HG03521 (cell line): ENCODE results near the gene STAT4.

Experiments
- ATAC-seq: cut with Tn5 transposase; IDR thresholded peaks from one replicate; pipeline ENCODE4 v1.9.1; 2021; ENCODE audit warnings: mild to moderate bottlenecking, moderate library complexity; ENCODE audit not compliant: unreplicated experiment

Gene STAT4

DNA sequence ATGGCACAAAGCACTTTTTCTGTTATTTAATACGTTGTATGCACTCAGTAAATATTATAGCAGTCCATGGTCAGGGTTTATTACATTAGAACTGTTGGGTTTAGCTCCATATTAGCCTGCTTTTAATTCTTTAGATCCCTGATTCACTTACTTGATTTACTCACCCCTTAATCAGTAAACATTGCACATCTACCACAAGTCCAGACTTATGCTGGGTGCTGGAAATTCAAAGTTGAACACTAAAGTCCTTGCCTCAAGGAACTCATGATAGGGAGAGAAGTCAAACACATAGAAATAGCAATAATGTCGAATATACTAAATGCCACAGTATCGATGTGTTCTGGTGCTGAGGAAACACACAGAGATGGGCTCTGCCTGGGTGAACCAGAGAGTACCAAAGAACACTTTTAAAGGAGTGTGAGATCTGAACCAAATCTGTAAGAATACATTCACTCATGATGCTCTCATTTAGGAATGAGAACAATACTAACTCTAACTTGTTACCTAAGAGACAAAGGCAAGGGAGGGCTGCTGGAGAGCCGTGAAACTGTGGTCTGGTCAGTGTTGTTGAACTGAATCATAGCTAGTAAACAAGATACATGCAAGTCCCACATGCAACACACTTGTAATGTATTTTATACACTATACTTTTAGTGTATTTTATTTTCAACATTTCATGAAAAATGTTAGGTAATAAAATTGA is 4.9 kb downstream of the STAT4 start:
- ATAC-seq = no peak

DNA sequence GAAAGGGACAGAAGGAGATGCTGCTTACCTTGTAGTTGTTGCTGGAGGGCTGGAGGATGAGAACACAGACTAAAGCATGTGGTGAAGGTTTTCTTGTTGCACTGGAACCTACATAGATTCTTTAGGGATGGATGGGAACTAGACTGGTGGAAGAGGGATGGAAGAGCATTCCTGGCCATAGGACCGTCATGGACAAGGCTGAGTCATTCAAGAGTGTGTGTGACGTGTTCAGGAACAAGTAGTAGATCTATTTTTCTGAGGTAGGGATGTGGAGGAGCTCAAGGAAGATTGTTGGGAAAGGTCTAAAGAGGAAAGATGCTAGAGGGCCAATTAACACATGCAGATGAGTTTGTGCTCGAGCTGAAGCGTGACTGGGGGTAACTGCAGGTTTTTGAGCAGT is 6.6 kb downstream of the STAT4 start:
- no peak for ATAC-seq

DNA sequence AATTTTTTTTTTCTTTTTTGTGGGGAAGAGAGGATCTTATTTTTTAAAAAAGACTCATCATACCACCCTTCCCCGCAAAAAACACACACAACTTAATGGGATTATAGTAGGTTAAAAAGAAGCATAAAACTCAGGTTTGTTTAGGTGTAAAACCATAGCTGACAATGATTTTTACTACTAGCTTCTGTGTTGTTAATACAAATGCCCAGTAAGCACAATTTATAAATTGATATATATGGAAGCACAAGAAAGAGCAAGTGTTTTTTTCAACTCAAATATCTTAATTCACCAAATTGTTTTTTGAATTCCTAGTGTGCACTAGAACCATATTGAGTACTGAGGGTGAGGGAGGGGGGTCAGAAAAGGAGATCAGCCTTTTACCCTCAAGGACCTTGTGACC is 7.0 kb downstream of the STAT4 start:
- no peak for ATAC-seq

GRCh38 chr2:191128911-191129304 is 21.9 kb downstream of the STAT4 start:
- no peak for ATAC-seq

- ATAC-seq = peak; percentile 92
These were observed 22.5 kb downstream of the STAT4 start for GRCh38 chr2:191128172-191128910.

- no peak for ATAC-seq
These were observed 23.6 kb downstream of the STAT4 start for GRCh38 chr2:191127235-191127634.

DNA sequence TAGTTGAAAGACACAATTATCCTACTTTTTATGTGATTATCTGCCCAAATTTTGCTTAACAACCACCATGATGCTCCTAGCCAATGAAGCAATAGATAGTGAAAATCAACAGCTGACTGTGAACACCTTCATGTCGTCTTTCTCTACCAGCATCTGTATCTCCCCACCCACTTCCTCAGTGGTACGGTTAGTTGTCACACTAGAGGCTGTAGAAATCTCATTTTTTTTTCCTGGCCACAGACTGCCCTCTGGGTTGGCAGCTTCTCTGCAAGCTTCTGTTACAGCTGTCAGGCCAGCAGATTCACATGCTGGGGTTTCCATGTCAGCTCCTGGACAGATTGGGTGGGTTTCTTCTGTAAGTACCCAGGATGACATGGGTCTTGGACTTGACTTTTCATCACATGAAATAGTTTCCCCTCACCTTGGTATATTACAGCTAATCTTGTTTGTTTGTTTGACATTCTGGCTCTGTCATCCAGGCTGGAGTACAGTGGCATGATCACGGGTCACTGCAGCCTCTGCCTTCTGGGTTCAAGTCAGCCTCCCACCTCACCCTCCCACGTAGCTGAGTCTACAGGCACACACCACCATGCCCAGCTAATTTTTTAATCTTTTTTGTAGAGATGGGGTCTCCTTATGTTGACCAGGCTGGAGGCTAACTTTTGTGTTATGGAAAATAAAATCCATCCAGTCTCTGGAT is 24.3 kb downstream of the STAT4 start:
- peak; percentile 33 for ATAC-seq

- ATAC-seq = no peak
These were observed 25.1 kb downstream of the STAT4 start for GRCh38 chr2:191125646-191126045.

DNA sequence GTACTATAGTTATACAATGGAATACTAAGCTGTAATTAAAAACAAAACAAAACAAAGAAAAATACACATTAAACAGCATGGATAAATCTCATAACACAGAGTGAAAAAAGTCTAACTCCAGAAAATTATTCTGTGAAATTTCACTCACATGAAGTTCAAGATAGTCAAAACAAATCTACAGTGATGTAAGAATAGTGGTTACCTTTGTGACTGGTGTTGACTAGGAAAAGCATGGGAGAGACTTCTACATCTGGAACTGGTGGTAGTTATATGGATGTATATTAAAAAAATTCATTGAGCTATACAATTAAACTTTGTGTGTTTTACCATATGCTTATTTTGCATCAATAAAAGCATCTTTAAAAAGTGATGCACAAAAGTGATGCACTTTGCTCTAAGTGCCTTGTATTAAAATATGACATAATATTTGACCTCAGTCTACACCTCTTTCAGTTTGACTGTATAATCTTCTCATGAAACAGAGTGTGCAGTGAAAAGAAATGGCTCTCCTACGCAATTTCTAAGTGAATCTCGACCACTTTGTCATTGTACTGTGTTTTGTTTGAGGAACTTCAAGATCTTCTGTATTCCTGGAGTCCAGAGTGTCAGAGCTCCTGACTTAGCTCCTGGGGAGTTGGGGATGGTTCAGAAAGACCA is 28.0 kb downstream of the STAT4 start:
- ATAC-seq = peak; percentile 78

DNA sequence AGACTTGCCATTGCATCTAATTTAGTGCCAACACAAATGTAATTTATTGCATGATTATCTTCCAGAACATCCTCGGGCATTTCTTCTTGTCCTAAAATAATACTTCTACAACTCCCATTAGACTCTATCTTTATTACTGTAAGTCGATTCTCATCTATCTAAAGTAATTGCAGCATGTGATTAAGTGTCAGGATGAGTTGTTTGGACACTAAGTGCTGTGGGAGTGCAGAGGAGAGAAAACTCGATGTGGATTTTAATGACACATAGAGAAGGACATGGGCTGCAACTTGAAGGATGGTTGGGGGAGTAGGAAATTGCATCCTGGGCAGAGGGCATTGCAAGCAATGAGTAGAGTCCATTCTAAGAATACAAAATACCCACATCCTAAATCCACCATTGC is 33.5 kb downstream of the STAT4 start:
- no peak for ATAC-seq

- ATAC-seq = peak; percentile 31
These were observed 35.0 kb downstream of the STAT4 start for GRCh38 chr2:191115804-191116203.

DNA sequence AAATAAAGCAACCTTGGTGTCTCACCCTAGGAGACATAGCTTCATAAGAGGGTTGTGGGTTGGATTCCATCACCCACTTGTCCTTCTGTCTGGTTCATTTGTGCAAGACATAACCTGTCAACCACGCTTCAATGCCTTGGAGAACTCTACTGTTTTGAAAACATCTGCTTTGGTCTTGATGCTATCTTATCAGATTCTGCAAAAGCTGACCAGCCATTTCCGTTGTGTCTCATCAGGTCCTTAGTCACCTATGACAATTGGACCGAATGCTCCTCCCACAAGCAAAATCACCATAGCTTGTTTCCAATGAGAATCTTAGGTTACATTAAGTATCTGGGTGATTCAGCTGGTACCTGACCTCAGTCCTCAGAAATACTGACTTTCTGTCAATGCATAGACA is 35.4 kb downstream of the STAT4 start:
- ATAC-seq = peak; percentile 49

- ATAC-seq = peak; percentile 75
These were observed 36.3 kb downstream of the STAT4 start for GRCh38 chr2:191114403-191114886.

DNA sequence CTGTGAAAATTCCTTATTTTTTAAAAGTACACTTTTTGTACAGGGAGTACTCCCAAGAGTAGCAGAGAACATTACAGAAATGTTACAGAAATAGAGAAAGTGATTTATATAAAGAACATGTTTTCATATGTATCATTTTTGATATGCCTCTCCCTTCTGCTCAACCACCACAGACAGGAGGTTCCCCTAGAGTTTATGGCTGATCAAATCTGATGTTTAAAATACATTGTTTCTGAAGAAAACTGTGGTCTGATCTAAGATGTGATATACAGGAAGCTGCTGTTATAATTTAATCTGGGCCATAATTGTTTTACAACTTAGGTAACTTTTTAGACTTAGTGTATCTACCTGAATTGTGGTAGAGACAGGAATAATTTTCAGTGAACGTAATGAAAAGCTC is 37.0 kb downstream of the STAT4 start:
- ATAC-seq = no peak

DNA sequence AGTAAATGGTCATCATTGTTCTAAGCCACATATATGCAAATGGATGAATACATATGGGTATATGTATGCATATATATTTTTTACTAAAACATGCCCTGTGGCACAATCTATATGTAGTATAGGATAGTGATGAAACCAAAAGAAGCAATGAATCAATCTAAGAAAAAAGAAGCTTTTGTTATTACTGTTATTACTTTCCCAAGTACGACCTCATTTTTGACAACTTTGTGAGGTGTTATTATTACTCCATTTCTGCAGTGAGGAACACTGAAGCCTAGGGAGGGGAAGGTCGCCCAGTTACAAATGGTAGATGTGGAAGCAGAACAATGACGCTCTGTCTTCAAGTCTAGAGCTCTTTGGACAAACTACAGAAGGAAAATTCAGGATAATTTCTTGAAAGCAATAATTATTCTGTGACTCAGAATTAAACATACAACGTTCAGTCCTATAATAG is 38.3 kb downstream of the STAT4 start:
- no peak for ATAC-seq

DNA sequence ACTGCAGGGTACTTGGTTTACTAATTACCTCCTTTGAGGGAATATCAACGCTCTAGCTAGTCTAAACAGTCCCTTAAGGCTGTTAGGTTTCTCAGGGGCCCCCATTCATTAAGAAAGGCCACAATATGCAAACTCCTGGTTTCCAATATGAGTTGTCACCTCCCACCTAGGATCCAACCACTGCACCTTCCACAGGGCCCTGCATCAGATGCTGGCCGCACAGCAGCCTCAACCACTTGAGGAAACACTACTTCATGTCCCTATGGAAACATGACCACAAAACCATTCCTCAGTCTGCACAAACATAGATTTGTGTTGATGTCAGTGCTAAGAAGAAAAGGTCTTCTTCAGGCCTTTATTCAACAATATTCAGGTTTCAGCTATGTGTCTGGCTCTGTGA is 40.9 kb downstream of the STAT4 start:
- no peak for ATAC-seq

- ATAC-seq = no peak
These were observed 42.5 kb downstream of the STAT4 start for GRCh38 chr2:191108331-191108730.

DNA sequence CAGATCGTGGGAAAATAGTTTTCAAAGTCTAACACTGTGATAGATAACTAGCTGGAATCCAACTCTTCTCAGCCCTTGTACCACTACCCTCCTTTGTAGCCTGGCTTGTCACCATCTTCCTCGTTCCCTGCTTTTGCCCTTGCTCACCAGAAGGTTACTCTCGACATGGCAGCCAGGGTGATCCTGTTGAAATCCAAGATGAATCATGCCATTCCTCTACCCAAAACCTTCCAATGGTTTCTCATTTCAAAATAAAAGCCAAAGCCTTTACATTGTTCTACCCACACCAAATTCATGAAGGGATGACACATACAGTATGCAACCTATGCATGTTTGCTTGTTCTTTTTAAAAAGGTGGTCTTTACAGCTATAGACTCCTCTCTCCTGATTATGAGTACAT is 45.7 kb downstream of the STAT4 start:
- ATAC-seq = no peak

GRCh38 chr2:191103774-191104173 is 47.0 kb downstream of the STAT4 start:
- ATAC-seq = no peak

GRCh38 chr2:191100216-191100615 is 50.6 kb downstream of the STAT4 start:
- no peak for ATAC-seq

GRCh38 chr2:191087311-191087710 is 63.5 kb downstream of the STAT4 start:
- ATAC-seq = no peak
